22Rv1 (cell line): ENCODE results near the gene PRR19.

Source experiments
- H3K27ac ChIP-seq: fragments of 450-650 bp; 2 replicates; pipeline ENCODE4 v1.5.1; 2017
- CTCF ChIP-seq: fragments of 450-650 bp; IDR thresholded peaks from 2 replicates; pipeline ENCODE4 v1.5.1; 2017; ENCODE audit warnings: mild to moderate bottlenecking
- ZFX ChIP-seq: fragments of 450-650 bp; IDR thresholded peaks from 2 replicates; pipeline ENCODE4 v1.6.1; 2017; ENCODE audit warnings: antibody characterized with exemption, borderline replicate concordance

Gene PRR19

GRCh38 chr19:42294471-42295137, 7.3 kb upstream of the PRR19 start:
- H3K27ac ChIP-seq: no peak overlapping the region; the same call in 1 of the 2 replicates
- TF ChIP-seq ZFX: no peak
- no peak for TF ChIP-seq CTCF

GRCh38 chr19:42295342-42295741, 6.6 kb upstream of the PRR19 start:
- TF ChIP-seq ZFX: no peak
- no peak for TF ChIP-seq CTCF
- peak overlapping the region; percentile 52 for H3K27ac ChIP-seq

- peak overlapping the region; percentile 52 for H3K27ac ChIP-seq
- peak; percentile 94 for TF ChIP-seq CTCF
- TF ChIP-seq ZFX: no peak
Observed at GRCh38 chr19:42295831-42296525, 6.0 kb upstream of the PRR19 start.

- TF ChIP-seq CTCF (no peak), ZFX (no peak)
- peak overlapping the region; percentile 52 for H3K27ac ChIP-seq
Observed at GRCh38 chr19:42297039-42297438, 4.9 kb upstream of the PRR19 start.

GRCh38 chr19:42303101-42303464, 1.2 kb downstream of the PRR19 start:
- TF ChIP-seq CTCF (no peak), ZFX (no peak)
- H3K27ac ChIP-seq: peak overlapping the region; percentile 95

GRCh38 chr19:42303876-42304275, 1.9 kb downstream of the PRR19 start:
- TF ChIP-seq CTCF: no peak
- no peak for TF ChIP-seq ZFX
- peak overlapping the region; percentile 95 for H3K27ac ChIP-seq

- no peak overlapping the region for H3K27ac ChIP-seq
- no peak for TF ChIP-seq ZFX
- TF ChIP-seq CTCF: no peak
Observed at GRCh38 chr19:42306646-42307045, 4.7 kb downstream of the PRR19 start.
